Measurements from ENCODE around the gene SPSB1.
"Not testable (repeated sequence)": the region's sequence is repeated elsewhere in the genome, so short reads cannot be mapped to it uniquely, and the experiment has no call there.

The SPSB1 gene

DNA sequence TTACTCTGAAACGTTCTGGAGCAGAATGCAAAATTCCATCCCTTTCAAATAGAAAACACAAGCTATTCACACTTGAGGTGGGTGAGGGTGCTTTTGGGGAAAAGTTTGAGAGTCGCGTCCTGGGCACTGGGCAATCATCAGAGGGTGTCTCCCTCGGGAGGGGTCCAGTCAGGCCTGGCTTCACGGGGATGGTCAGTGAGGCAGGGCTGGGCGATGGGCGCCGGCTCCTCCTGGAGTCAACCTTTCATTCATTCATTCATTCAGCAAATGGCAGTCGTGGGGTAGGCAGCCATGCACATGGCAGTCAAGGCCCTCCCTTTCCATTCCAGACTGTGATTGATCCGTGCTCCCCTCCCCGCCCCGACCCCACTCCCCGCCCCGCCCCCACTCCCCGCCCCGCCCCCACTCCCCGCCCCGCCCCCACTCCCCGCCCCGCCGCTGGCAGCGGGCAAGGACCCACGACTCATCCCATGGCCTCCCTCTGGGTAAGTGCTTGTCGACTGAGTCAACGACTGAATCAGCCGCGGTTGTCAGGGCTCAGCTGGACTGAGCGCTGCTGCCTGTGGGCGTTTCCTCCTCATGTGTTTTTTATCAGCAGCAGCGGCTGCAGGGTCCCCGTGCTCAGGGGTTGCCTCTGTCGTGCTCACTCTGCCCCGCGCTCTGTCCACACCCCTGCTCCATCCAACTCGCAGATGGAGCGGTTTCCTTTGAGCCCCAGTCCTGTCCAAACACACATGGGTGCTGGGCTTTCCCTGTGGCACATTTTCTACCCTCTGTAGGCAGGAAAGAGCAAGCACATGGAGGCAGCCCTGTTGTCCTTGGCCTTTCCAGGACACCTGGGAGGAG lies 12.5 kb upstream of the SPSB1 start:
- DNase-seq, result peak; percentile 81

DNA sequence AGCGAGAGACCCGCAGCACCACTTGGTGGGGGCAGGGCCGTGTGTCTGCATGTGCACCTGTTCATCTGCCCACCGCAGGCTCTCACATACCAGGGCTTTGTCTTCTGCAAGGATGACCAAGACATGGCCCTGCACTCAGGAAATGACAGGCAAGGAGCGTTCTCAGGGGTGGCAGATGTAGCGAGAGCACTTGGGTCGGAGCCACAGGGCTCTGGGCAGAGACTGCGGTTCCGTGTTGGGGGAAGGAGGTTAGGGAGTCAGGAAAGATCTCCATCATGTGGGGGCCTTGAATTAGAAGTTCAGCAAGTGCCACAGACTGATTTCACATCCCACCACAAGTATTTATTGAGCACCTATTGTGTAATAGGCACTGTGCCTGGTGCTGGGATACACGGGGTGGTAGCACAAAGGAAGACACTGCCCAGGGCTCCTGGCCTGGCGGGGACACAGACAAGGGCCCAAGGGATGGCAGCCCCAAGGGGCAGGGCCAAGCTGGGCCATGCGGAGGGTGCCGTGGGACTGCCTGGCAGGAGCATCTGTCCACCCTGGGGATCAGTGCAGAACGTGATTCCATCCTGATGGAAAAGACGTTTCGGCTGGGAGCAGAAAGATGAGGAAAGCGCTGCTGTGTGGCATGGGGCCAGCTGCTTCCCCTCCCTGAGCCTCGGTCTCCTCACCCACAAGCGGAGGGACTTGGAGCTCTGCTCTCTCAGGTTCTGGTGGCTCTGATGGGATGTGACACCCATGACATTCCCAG lies 11.4 kb upstream of the SPSB1 start:
- no peak for DNase-seq

DNA sequence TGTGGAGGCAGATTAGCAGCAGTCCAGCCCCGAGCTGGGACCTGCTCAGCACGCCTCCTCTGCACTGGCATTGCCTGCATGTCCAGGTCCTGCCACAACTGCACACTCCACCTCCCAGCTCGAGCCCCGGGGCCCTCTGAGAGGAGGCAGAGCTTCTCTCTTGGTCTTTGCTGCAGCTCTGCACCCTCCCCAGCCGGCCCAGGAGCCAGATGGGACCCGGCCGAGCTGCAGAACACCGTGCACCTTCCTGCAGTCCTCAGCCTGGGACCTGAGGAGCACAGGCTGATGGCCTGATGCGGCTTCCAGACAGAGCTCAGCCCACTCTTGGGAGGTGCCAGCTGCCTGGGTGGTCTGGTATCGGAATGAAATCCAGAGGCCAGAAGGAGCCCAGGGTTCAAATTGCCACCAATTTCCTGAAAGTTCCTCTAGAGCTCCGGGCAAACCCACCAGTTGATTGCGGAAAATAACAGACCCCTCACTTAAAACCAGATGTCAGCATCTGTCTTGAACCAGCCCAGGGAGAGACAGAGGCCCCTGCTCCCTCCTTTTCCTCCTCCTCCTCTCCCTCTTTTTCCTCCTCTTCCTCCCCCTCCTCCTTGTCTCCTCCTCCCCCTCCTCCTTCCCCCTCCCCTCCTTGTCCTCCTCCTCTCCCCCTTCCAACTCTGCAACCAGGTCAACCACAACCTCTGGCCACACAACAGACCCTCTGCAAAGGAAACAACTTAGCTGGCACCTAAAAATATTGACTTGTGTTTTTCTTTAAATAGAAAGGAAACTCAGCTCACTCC lies 10.6 kb upstream of the SPSB1 start:
- no peak for DNase-seq

DNA sequence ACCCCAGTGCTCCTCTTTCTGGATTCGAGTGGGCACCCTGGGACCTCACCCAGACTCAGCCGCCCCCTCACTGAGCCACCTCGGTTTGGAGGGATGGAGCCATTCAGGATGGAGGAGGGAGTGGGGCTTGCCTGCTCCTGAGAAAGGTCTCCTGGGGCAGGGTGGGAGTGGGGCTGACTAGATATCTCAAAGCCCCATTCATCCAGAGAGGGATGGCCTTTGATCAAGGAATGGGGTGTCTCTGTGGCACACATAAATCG lies 10.1 kb upstream of the SPSB1 start:
- no peak for DNase-seq

DNA sequence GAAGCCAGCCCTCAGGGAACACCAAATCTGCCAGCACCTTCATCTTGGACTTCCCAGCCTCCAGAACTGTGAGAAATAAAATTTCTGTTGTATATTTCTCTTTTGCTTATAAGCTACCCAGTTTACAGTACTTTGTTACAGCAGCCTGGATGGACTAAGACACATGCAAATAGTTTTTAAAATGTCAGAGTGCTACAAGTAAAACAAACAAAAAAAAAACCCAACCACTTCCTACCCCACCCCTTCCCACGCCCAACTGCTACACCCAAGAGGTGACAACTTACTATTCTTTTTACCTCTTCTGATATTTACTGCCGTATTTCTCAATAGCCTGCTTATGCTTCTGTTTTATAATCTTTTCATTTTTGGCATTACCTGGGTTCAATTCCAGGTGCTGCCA lies 8.6 kb upstream of the SPSB1 start:
- no peak for DNase-seq

DNA sequence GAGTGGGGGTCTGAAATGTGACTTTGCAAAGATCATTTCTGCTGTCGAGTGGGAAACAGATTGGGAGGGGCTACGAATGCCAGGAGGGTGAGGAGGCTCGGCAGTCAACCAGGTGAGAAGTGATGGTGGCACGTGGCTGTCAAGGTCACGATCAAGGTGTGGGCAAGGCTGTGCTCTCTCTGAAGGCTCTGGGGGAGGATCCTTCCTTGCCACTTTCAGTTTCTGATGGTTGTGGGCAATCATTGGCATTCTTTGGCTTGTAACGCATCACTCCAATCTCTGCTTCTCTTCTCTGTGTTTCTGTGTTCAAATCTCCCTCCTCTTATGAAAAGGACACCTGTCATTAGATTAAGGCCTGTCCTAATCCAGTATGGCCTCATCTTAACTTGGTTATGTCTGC lies 6.1 kb upstream of the SPSB1 start:
- DNase-seq, result no peak

DNA sequence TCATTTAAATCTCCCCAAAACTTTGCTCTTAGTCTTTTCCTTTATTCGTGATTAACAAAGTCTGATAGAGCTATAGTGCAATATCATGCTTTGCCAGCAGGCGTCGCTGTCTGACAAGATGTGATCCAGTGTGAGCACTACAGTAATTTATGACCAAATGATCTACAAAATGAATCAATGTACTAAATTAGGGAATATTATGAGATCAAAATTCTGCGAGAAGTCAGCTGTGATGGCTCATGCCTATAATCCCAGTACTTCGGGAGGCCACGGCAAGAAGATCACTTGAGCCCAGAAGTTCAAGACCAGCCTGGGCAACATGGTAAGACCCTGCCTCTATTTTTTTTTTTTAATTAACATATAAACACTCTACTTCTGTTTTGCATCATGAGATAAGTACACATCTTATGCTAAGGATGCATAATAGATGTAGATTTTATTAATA lies 3.6 kb upstream of the SPSB1 start:
- peak; percentile 86 for DNase-seq

DNA sequence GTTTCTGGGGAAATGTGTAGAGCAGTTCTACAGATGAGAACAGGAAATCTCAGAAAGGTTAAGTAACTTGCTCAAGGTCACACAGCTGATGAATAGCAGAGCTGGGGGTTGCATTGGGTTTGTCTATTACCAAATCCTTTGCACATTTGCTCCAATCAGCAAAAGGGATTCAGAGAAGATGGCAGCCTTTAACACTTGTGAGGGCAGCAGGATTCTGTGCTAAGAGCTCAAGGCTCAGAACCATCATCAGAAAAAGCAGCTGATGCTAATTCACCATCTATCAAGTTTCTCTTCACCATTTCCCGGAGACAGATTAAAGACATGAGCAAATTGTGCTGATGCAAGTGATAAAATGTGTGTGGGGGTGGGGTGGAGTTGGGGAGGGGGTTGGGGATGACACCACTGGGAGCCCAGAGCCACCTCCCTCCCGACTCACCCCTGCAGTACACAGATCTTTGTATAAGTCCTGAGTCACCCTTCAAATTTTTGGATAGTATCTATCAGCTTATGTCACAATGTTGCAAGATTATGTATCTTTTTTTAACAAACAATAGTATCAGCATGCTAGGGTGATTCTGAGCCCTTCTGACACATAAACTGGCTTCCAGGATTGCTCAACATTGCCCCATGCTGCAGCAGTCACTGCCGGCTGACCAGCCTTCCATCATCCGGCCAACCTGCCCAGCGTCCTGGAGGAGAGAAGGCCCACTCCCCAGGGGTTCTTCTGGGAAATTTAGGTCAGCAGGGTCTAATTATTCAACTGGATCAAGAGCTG lies 2.8 kb upstream of the SPSB1 start:
- no peak for DNase-seq

DNA sequence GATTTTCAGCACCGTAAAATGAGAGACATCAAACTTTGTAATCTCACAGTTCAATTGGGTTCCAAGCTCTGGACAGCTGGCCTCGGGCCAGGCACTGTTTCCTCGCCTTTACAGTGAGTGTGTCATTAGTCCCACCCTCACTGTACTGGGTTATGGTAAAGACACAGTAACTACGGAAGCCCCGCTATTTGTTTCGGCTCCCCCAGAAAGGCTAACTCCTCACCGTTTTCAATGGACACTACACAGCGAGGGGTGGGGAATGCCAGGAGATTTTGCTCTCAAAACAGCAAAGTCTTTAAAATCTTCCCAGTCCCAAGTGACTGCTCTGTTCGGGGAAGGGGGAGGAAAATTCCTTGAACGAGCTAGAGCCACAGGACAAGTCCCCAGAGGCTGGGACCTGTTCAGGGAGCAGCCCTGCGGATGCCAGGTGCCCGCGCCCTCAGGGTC lies 757 bp upstream of the SPSB1 start:
- DNase-seq, result peak; percentile 73

DNA sequence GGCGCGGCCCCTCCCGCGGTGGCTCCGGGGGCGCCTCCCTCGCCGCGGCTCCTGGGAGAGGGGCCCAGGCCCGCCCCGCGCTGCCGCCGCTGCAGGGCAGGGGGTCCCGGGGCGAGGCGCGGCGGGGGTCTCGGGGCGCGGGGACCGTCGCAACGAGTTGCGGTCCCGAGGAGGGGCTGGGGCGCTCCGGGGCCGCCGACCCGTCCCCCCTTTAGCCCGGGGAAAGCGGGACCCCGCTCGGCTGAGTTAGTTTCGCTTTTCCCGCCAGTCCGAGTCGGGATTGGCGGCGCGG lies 493 bp downstream of the SPSB1 start:
- DNase-seq, result no peak

DNA sequence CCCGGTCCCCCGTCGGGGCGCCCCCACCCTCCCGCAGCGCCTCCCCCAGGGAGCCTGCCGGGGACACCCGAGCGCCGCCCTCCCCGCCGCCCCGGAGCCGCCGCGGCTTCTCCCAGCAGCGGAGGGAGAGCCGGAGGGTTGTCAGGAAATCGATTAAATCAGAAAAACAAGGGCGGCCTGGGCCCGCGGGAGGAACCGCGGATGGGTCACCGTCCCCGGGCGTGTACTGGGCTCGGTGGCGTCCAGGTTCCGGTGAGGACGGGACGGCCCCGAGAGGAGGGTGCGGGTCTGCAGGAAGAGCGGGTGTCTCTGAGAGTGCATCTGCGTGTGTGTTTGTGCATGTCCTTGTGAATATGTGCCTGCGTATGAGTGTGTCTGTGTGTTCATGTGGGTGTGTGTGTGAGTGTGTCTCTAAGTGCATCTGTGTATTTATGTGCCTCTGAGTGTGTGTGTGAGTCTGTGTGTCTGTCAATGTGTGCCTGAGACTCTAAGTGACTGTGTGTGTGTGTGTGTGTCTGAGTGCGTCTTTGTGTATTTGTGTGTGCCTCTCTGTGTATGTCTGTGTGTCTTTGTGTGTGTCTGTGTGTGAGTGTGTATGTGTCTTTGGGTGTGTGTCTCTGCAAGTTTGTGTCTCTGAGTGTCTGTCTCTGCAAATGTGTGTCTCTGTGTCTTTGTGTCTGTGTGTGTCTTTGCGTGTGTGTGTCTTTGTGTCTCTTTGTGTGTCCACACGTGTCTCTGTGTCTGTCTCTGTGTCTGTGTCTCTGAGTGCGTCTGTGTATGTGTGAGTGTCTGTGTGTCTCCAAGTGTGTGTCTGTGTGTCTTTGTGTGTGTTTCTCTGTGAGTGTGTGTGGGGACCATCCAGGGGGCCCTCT lies 1.1 kb downstream of the SPSB1 start:
- DNase-seq, result peak; percentile 73

DNA sequence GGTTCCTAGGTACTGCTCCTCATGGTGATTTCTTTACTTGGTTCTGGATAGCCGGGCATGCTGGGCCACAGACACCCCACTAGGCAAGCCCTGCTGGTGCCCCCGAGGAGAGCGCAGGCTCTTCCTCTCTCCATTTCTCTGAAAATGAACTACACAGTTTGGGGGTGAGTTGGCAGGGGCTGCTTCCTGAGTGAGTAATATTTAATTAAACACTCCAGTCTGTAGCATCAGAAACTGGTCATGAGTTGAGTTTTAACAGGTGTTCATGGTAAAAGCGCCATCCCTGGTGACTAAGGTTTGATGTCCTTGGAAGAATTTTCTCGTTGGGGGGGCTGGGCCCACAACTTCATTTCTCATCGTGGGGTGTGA lies 1.7 kb downstream of the SPSB1 start:
- DNase-seq, result no peak

DNA sequence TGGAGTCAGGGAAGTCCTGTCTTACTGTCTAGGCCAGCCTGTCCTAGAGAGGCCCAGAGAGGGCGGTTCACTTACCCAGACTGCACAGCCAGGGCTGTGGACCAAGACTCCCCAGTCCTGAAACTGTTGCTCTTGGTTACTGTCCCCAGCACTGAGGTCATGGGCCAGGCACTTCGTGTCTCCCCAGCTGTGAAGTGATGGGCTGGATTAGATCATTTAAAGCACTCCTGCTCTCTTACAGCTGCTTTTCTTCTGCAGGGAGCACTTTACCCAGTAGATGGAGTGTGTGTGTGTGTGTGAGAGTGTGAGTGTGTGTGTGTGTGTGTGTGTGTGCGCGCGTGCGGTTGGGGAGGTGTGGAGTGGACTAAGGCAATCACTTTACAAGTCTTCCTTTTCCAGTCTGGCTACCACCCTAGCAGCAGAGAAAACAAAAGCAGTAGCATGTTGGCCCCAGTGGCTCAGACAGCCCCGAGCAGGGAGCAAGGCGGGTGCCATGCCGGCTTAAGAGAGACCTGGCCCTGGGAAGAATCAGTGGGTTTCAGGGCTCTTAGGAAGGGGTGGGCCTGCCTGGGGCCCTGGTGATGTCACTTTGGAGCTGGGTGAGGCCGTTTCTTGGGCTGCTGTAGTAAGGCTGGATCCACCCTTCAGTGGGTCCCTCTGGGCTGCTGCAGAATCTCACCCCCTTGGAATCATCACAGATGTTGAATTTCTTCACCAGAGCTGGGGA lies 2.4 kb downstream of the SPSB1 start:
- peak; percentile 54 for DNase-seq

DNA sequence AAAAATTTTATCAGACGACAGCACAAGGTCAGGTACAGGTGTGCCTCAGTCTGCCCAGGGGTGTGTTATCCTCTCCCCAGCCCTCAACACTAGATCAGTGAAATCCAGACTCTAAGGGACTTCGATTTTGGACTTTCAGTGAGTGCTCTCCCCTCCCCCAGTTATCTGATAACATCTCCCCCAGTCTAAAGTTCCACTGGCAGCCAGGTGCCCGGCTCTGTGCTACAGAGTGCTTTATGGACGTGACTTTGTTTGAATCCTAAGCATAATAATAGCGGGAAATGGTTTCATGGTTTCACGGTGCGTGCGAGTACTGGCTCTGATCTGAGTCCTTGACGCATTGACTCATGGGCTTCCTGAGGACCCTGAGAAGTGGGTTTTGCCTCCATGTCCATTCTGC lies 3.2 kb downstream of the SPSB1 start:
- DNase-seq, result no peak

DNA sequence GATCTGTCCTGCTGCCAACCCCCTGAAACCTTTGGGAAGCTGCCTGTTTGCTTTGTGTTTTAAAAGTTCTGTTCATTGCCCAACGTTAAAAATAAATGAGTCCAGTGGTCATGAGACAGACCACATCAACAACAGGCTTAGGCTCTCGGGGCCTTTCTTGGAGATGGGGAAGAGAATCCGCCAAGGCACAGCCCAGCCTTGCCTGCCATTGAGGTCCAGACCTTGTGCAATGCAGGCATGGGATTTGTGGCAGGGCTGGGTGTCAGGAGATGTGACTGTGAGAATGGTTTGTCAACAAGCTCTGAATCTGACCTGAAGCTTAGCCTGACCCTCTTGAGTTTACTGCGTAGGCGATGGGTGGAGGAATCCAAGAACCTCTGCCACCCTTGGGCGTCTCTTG lies 4.2 kb downstream of the SPSB1 start:
- no peak for DNase-seq

DNA sequence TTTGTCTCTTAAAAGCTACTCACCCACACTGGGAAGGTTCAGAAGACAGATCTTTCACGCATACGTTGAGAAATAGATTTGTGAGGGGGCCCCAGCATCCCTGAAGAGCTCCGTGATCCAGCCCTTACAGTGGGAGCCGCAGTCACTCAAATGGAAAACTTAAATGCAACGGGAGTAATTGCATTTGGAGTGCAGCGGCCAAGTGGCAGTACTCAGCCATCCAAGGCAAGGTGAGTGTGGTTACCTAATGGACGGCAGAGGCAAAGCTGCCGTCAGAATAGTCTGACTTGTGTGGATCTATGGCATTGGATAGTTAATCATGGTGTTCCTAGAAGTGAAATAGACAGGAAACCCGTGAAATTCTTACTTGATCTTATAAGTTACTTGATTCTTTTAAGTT lies 5.1 kb downstream of the SPSB1 start:
- no peak for DNase-seq

DNA sequence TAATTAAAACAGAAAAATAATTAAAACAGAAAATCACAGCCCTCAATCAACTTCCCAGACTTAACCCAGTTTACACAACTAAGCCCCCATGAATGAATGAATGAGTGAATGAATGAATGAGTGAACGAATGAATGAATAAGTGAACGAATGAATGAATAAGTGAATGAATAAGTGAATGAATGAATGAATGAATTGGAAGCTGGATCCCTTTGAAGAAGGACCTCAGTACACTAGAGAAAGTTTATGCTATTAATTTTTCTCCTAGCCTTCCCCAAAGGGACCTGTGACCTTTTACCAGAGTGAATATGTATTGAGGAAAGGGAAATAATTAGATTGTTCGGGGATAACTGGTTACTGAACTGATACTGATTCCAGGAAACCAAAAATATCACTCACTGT lies 5.6 kb downstream of the SPSB1 start:
- DNase-seq, result no peak

DNA sequence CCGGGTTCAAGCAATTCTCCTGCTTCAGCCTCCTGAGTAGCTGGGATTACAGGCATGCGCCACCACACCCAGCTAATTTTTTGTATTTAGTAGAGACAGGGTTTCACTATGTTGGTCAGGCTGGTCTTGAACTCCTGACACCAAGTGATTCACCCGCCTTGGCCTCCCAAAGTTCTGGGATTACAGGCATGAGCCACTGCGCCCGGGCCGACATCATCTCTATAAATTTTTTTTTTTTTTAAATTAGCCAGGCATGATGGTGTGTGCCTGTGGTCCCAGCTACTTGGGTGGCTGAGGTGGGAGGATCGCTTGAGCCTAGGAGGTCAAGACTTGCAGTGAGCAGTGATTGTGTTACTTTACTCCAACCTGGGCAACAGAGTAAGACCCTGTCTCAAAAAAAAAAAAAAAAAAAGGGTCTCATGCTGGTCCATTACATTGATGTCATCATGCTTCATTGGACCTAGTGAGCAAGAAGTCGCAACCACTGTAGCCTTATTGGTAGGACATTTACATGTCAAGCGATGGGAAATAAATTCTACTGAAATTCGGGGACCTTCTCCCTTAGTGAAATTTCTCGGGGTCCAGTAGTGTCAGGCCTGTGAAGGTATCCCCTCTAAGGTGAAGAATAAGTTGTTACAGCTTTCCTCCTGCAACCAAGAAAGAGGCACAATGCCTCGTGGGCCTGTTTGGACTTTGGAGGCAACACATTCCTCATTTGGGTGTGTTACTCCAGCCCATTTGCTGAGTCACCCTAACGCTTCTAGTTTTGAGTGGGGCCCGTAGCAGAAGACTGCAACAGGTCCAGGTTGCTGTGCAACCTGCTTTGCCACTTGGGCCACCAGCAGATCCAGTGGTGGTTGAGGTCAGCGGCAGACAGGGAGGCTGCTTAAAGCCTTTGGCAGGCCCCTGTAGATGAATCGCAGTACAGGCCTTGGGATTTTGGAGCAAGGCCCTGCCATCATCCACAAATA lies 7.2 kb downstream of the SPSB1 start:
- DNase-seq, result not testable (repeated sequence)

DNA sequence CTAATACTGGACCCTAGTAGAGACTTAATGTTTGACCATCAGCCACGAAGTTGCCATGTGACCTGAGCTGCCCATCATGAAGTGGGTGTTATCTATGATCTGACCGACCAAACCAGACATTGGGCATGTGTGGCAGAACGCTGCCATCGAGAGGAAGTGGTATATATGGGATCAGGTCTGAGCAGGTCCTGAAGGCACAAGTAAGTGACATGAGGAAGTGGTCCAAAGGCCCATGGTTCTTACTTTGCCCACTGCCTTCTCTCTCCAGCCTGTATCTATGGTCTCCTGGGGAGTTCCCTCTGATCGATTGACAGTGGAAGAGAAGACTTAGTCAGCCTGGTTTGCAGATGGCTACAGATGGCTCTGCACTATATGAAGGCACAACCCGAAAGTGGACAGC lies 7.9 kb downstream of the SPSB1 start:
- no peak for DNase-seq
